C4-2B (cell line): ENCODE data around the gene MGME1.

ENCODE experiments used
- H3K27ac ChIP-seq: fragments of 450-650 bp; 2 replicates; pipeline ENCODE4 v1.5.1; 2017
- CTCF ChIP-seq: fragments of 450-650 bp; conservative IDR thresholded peaks from 2 replicates; pipeline ENCODE4 v1.5.1; 2017; ENCODE audit warnings: mild to moderate bottlenecking
- ZFX ChIP-seq: fragments of 450-650 bp; IDR thresholded peaks from 2 replicates; pipeline ENCODE4 v1.6.1; 2017

The MGME1 gene

GRCh38 chr20:17969278-17969883 lies 563 bp downstream of the MGME1 start:
- TF ChIP-seq ZFX: no peak
- TF ChIP-seq CTCF: no peak

DNA sequence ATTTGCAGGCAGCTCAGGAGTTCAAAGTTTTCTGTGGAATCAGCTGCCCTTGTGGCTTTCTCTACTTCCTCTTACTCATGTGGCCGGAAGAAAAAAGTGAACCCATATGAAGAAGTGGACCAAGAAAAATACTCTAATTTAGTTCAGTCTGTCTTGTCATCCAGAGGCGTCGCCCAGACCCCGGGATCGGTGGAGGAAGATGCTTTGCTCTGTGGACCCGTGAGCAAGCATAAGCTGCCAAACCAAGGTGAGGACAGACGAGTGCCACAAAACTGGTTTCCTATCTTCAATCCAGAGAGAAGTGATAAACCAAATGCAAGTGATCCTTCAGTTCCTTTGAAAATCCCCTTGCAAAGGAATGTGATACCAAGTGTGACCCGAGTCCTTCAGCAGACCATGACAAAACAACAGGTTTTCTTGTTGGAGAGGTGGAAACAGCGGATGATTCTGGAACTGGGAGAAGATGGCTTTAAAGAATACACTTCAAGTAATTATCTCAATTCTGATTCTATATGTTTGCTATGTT lies 1.1 kb downstream of the MGME1 start:
- TF ChIP-seq CTCF: no peak
- TF ChIP-seq ZFX: no peak
- H3K27ac ChIP-seq: peak overlapping the region; percentile 98

More at GRCh38 chr20:17969278-17969883, 563 bp downstream of the MGME1 start:
- H3K27ac ChIP-seq: peak overlapping the region; percentile 98

GRCh38 chr20:17971300-17972013 lies 2.6 kb downstream of the MGME1 start:
- no peak overlapping the region for H3K27ac ChIP-seq
- TF ChIP-seq ZFX (no peak), CTCF (no peak)

DNA sequence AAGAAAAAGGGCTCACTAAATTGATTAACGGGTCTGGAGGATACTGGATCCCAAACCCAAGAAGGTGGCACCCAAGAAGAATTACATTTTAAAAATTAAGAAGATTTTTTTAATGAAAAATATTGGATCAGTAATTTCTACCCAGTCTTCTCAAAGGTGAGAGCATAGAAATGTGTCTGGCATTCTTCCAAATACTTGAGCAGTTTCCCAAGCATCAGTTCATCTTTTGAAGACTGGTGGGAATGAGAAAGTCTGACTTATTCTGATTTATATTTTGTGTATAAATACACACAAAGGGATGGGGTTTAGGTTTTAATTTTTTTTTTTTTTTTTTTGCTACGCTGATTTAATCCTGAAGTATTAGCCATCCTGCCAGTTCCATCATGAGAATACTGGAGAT lies 3.3 kb downstream of the MGME1 start:
- TF ChIP-seq ZFX: no peak
- no peak for TF ChIP-seq CTCF
- no peak overlapping the region for H3K27ac ChIP-seq

- H3K27ac ChIP-seq: no peak overlapping the region
- TF ChIP-seq ZFX: no peak
- TF ChIP-seq CTCF: no peak
These were observed 7.5 kb downstream of the MGME1 start for GRCh38 chr20:17976305-17976704.

DNA sequence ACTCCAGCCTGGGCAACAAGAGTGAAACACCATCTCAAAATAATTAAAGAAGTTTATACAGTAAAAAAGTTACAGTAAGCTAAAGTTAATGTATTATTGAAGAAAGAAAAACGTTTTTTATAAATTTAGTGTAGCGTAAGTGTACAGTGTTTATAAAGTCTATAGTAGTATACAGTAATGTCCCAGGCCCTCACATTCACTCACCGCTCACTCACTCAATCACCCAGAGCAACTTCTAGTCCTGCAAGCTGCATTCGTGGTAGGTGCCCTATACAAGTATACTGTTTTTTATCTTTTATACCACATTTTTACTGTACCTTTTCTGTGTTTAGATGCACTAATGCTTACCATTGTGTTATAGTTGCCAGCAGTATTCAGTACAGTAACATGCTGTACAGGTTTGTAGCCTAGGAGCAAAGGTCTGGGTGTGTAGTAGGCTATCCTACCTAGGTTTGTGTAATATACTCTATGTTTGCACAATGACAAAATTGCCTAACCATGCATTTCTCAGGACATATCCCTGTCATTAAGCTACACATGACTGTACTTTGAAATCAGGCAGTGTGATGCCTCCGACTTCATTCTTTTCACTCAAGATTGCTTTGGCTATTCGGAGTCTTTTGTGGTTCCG lies 16.7 kb downstream of the MGME1 start:
- TF ChIP-seq CTCF (no peak), ZFX (no peak)

GRCh38 chr20:17987988-17988387 lies 19.2 kb downstream of the MGME1 start:
- TF ChIP-seq CTCF (no peak), ZFX (no peak)
- no peak overlapping the region for H3K27ac ChIP-seq

More for the DNA sequence above, 16.7 kb downstream of the MGME1 start:
- no peak overlapping the region for H3K27ac ChIP-seq
